Mesodermal cell (in vitro differentiated cells): ENCODE data around the gene GRM3.

Source experiments
- H3K27ac ChIP-seq: 2 replicates; pipeline ENCODE4 v1.7.0; 2013; ENCODE audit warnings: mild to moderate bottlenecking, low read depth, low read length, moderate library complexity; ENCODE audit not compliant: severe bottlenecking
- H3K36me3 ChIP-seq: 2 replicates; pipeline ENCODE4 v1.7.1; 2013; ENCODE audit warnings: mild to moderate bottlenecking, low read length, moderate library complexity; ENCODE audit not compliant: control insufficient read depth, insufficient read depth
- H3K4me1 ChIP-seq: one replicate; pipeline ENCODE4 v1.7.1; 2013; ENCODE audit warnings: mild to moderate bottlenecking, low read length; ENCODE audit not compliant: insufficient read depth, control insufficient read depth, poor library complexity, severe bottlenecking
- H3K4me3 ChIP-seq: 2 replicates; pipeline ENCODE4 v1.7.0; 2013; ENCODE audit warnings: low read length, control low read depth, mild to moderate bottlenecking; ENCODE audit not compliant: insufficient read depth, poor library complexity, severe bottlenecking; ENCODE audit errors: extremely low read depth
- H3K9me3 ChIP-seq: 2 replicates; pipeline ENCODE4 v1.7.1; 2013; ENCODE audit warnings: mild to moderate bottlenecking, low read length, moderate library complexity; ENCODE audit not compliant: control insufficient read depth
- WGBS, 2 experiments: methylation state at CpG; one replicate each; pipeline ENCODE4 v1.1.5; 2013; ENCODE audit warnings: missing lambda C conversion rate in 2 of 2; ENCODE audit not compliant: insufficient coverage in 2 of 2; 5-methylcytosine and 5-hydroxymethylcytosine counted together

Gene GRM3

GRCh38 chr7:86760236-86760635 lies 116.5 kb downstream of the GRM3 start:
- no peak overlapping the region for H3K27ac ChIP-seq
- WGBS, 2 experiments = 19 to 32% methylated on average over 2 of the region's 4 CpGs
- H3K4me1 ChIP-seq = no peaks in the 10 kb centered on the region
- H3K9me3 ChIP-seq = no peaks in the 10 kb centered on the region
- no peaks in the 10 kb centered on the region for H3K36me3 ChIP-seq
- H3K4me3 ChIP-seq = no peak overlapping the region

GRCh38 chr7:86762129-86762528 lies 118.4 kb downstream of the GRM3 start:
- 75% methylated on average over 1 of the region's 2 CpGs; no CpG with 5 or more reads in 1 of the 2 experiments for WGBS, 2 experiments
- Histone ChIP-seq H3K4me3 (no peak overlapping the region), H3K27ac (no peak overlapping the region), H3K36me3 (no peaks in the 10 kb centered on the region), H3K4me1 (no peaks in the 10 kb centered on the region), H3K9me3 (no peaks in the 10 kb centered on the region)

GRCh38 chr7:86765931-86766330 lies 122.2 kb downstream of the GRM3 start:
- Histone ChIP-seq H3K4me3 (no peak overlapping the region), H3K36me3 (no peaks in the 10 kb centered on the region), H3K9me3 (no peaks in the 10 kb centered on the region), H3K4me1 (peaks cover 3% of the 10 kb centered on the region), H3K27ac (no peak overlapping the region)
- whole genome bisulfite sequencing, 2 experiments = 75 to 88% methylated on average over 2 of the region's 2 CpGs

- no peaks in the 10 kb centered on the region for H3K36me3 ChIP-seq
- 80% methylated on average over 1 of the region's 1 CpG; no CpG with 5 or more reads in 1 of the 2 experiments for WGBS, 2 experiments
- H3K4me3 ChIP-seq = no peak overlapping the region
Measured at GRCh38 chr7:86768394-86768793, 124.7 kb downstream of the GRM3 start.

GRCh38 chr7:86768967-86769760 lies 125.5 kb downstream of the GRM3 start:
- H3K36me3 ChIP-seq = no peaks in the 10 kb centered on the region
- H3K4me3 ChIP-seq = no peak overlapping the region
- H3K9me3 ChIP-seq = no peaks in the 10 kb centered on the region
- 100% methylated on average over 1 of the region's 4 CpGs; no CpG with 5 or more reads in 1 of the 2 experiments for WGBS, 2 experiments
- peaks cover 3% of the 10 kb centered on the region for H3K4me1 ChIP-seq
- H3K27ac ChIP-seq = no peak overlapping the region

More at GRCh38 chr7:86768394-86768793, 124.7 kb downstream of the GRM3 start:
- Histone ChIP-seq H3K9me3 (no peaks in the 10 kb centered on the region), H3K27ac (no peak overlapping the region), H3K4me1 (peaks cover 3% of the 10 kb centered on the region)

GRCh38 chr7:86773309-86773708 lies 129.6 kb downstream of the GRM3 start:
- peaks cover 3% of the 10 kb centered on the region for H3K4me1 ChIP-seq
- no peak overlapping the region for H3K4me3 ChIP-seq
- H3K27ac ChIP-seq = no peak overlapping the region
- H3K36me3 ChIP-seq = no peaks in the 10 kb centered on the region
- H3K9me3 ChIP-seq = no peaks in the 10 kb centered on the region

GRCh38 chr7:86775203-86775602 lies 131.5 kb downstream of the GRM3 start:
- Histone ChIP-seq H3K9me3 (no peaks in the 10 kb centered on the region), H3K36me3 (no peaks in the 10 kb centered on the region), H3K4me1 (no peaks in the 10 kb centered on the region), H3K27ac (no peak overlapping the region), H3K4me3 (no peak overlapping the region)

- H3K36me3 ChIP-seq = no peaks in the 10 kb centered on the region
- H3K4me3 ChIP-seq = no peak overlapping the region
- no CpG with 5 or more reads among the region's 1 CpG for WGBS, 2 experiments
- no peaks in the 10 kb centered on the region for H3K4me1 ChIP-seq
- H3K27ac ChIP-seq = no peak overlapping the region
- H3K9me3 ChIP-seq = no peaks in the 10 kb centered on the region
Measured at GRCh38 chr7:86776136-86776535, 132.4 kb downstream of the GRM3 start.

GRCh38 chr7:86778271-86778670 lies 134.6 kb downstream of the GRM3 start:
- Histone ChIP-seq H3K36me3 (no peaks in the 10 kb centered on the region), H3K4me3 (no peak overlapping the region), H3K27ac (no peak overlapping the region), H3K9me3 (no peaks in the 10 kb centered on the region), H3K4me1 (no peaks in the 10 kb centered on the region)

GRCh38 chr7:86784765-86785164 lies 141.1 kb downstream of the GRM3 start:
- 75% methylated on average over 1 of the region's 2 CpGs; no CpG with 5 or more reads in 1 of the 2 experiments for WGBS, 2 experiments
- Histone ChIP-seq H3K27ac (no peak overlapping the region), H3K4me1 (no peaks in the 10 kb centered on the region), H3K9me3 (no peaks in the 10 kb centered on the region), H3K36me3 (no peaks in the 10 kb centered on the region), H3K4me3 (no peak overlapping the region)

- Histone ChIP-seq H3K36me3 (no peaks in the 10 kb centered on the region), H3K4me3 (no peak overlapping the region), H3K4me1 (no peaks in the 10 kb centered on the region), H3K27ac (no peak overlapping the region), H3K9me3 (no peaks in the 10 kb centered on the region)
- WGBS, 2 experiments = 100% methylated on average over 1 of the region's 3 CpGs
Measured at GRCh38 chr7:86785641-86786040, 141.9 kb downstream of the GRM3 start.
